SK-N-SH treated with all-trans-retinoic acid at 6 μM for 48 hours (cell line): Measurements from ENCODE around the gene ZNF543.

Experiments used
- ARNTL ChIP-seq: fragments of 450-650 bp; formaldehyde crosslinking; IDR thresholded peaks from 2 replicates; pipeline ENCODE4 v1.5.0; 2020; ENCODE audit warnings: low read depth, mild to moderate bottlenecking, moderate library complexity, borderline replicate concordance
- BACH2 ChIP-seq: fragments of 250-450 bp; sonication (Bioruptor Pico); IDR thresholded peaks from 2 replicates; pipeline ENCODE4 v1.9.0; 2021; ENCODE audit warnings: mild to moderate bottlenecking, borderline replicate concordance
- GLIS3 ChIP-seq: fragments of 250-450 bp; sonication (Bioruptor Pico); IDR thresholded peaks from 2 replicates; pipeline ENCODE4 v1.5.0; 2020; ENCODE audit warnings: mild to moderate bottlenecking, moderate library complexity
- ISL1 ChIP-seq: fragments of 250-450 bp; sonication (Bioruptor Pico); IDR thresholded peaks from 2 replicates; pipeline ENCODE4 v2.1.2; 2022; ENCODE audit warnings: mild to moderate bottlenecking, moderate library complexity
- SNAI2 ChIP-seq: fragments of 250-450 bp; sonication (Bioruptor Pico); IDR thresholded peaks from 2 replicates; pipeline ENCODE4 v1.5.0; 2020; ENCODE audit warnings: mild to moderate bottlenecking, moderate library complexity
- ZFP3 ChIP-seq: fragments of 250-450 bp; sonication (Bioruptor Pico); IDR thresholded peaks from 2 replicates; pipeline ENCODE4 v1.5.0; 2020; ENCODE audit warnings: mild to moderate bottlenecking, moderate library complexity
- ZFP30 ChIP-seq: fragments of 450-650 bp; formaldehyde crosslinking; IDR thresholded peaks from 2 replicates; pipeline ENCODE4 v1.5.0; 2022; ENCODE audit warnings: mild to moderate bottlenecking, moderate library complexity
- ZNF565 ChIP-seq: fragments of 450-650 bp; formaldehyde crosslinking; conservative IDR thresholded peaks from 2 replicates; pipeline ENCODE4 v1.5.0; 2020; ENCODE audit warnings: low read depth, mild to moderate bottlenecking, moderate library complexity
- ZNF70 ChIP-seq: fragments of 450-650 bp; formaldehyde crosslinking; IDR thresholded peaks from 2 replicates; pipeline ENCODE4 v1.5.0; 2020; ENCODE audit warnings: mild to moderate bottlenecking, moderate library complexity
- TF ChIP-seq, protein P1 (sequence below): fragments of 250-450 bp; sonication (Bioruptor Pico); IDR thresholded peaks from 2 replicates; pipeline ENCODE4 v1.8.0; 2021; ENCODE audit warnings: low read depth, mild to moderate bottlenecking, moderate library complexity, borderline replicate concordance
- TF ChIP-seq, protein P2 (sequence below): fragments of 250-450 bp; sonication (Bioruptor Pico); IDR thresholded peaks from 2 replicates; pipeline ENCODE4 v1.5.1; 2020; ENCODE audit warnings: low read depth, mild to moderate bottlenecking, moderate library complexity

- no peak for TF ChIP-seq GLIS3
- TF ChIP-seq ZFP30: no peak
- TF ChIP-seq, protein P1, sequence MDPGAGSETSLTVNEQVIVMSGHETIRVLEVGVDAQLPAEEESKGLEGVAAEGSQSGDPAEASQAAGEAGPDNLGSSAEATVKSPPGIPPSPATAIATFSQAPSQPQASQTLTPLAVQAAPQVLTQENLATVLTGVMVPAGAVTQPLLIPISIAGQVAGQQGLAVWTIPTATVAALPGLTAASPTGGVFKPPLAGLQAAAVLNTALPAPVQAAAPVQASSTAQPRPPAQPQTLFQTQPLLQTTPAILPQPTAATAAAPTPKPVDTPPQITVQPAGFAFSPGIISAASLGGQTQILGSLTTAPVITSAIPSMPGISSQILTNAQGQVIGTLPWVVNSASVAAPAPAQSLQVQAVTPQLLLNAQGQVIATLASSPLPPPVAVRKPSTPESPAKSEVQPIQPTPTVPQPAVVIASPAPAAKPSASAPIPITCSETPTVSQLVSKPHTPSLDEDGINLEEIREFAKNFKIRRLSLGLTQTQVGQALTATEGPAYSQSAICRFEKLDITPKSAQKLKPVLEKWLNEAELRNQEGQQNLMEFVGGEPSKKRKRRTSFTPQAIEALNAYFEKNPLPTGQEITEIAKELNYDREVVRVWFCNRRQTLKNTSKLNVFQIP: no peak
- TF ChIP-seq ZFP3 (CRISPR knock-in tag): no peak
- no peak for TF ChIP-seq SNAI2 (CRISPR knock-in tag)
- TF ChIP-seq BACH2 (CRISPR knock-in tag): no peak
- TF ChIP-seq, protein P2, sequence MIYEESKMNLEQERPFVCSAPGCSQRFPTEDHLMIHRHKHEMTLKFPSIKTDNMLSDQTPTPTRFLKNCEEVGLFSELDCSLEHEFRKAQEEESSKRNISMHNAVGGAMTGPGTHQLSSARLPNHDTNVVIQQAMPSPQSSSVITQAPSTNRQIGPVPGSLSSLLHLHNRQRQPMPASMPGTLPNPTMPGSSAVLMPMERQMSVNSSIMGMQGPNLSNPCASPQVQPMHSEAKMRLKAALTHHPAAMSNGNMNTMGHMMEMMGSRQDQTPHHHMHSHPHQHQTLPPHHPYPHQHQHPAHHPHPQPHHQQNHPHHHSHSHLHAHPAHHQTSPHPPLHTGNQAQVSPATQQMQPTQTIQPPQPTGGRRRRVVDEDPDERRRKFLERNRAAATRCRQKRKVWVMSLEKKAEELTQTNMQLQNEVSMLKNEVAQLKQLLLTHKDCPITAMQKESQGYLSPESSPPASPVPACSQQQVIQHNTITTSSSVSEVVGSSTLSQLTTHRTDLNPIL: no peak
- no peak for TF ChIP-seq ISL1
- TF ChIP-seq ZNF565 (CRISPR knock-in tag): no peak
- TF ChIP-seq ZNF70: no peak
- no peak for TF ChIP-seq ARNTL (CRISPR knock-in tag)
Observed at GRCh38 chr19:57355916-57356315, 35.6 kb downstream of the ZNF543 start.
